GM12878 (cell line): ENCODE results near the gene ASB7.

Experiments
- BACH1 ChIP-seq: fragments of 450-650 bp; IDR thresholded peaks from 2 replicates; pipeline ENCODE4 v1.6.1; 2017; ENCODE audit warnings: mild to moderate bottlenecking, borderline replicate concordance
- EP300 ChIP-seq, 2 experiments: fragments of 150-350 bp in 1 of 2; IDR thresholded peaks; 2 replicates each; pipeline ENCODE4 v1.6.1; 2011 to 2012; ENCODE audit warnings: low read depth in 2 of 2, low read length in 2 of 2, borderline replicate concordance in 1 of 2, improper control_type of control experiment in 1 of 2, inconsistent platforms in 1 of 2; ENCODE audit not compliant: control insufficient read depth in 1 of 2

GRCh38 chr15:100580414-100580813 lies 22.0 kb upstream of the ASB7 start:
- no peak for TF ChIP-seq EP300 (IDR thresholded peaks at IDR 0.05; ENCODE audit: borderline replicate concordance in 1 of 2, control insufficient read depth in 1 of 2, low read depth in 2 of 2, low read length in 2 of 2)
- no peak for TF ChIP-seq BACH1
